DMS53 (cell line): ENCODE results near the gene SMAD5.

Source experiments
- DNase-seq: peaks from one replicate; lab custom pipeline; 2025; lab: John Stamatoyannopoulos, UW

SMAD5 gene

GRCh38 chr5:136132557-136133221, at the start of gene SMAD5:
SMAD5 (plus strand) TSS chr5:136132845; CDS start chr5:136153761, 20,916 bp downstream.
- DNase-seq: peak; percentile 98

DNA sequence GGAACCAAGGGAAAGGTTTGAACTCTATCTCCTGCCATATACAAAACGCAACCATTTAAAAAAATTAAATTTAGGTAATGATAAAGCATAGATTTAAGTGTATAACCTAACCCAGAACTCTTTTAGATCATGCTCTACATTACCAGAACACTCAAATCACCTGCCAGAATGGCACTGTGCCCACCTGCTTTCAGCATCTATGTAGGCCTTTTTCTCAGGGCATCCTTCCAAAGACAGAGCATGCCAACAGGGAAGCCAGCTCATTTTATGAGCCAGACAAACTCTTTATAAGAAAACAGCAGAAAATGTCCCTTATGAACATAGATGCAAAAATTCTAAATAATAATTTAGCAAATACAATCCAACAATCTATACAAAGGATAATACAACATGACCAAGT, 47.9 kb upstream of the SMAD5 start:
- DNase-seq: no peak

DNA sequence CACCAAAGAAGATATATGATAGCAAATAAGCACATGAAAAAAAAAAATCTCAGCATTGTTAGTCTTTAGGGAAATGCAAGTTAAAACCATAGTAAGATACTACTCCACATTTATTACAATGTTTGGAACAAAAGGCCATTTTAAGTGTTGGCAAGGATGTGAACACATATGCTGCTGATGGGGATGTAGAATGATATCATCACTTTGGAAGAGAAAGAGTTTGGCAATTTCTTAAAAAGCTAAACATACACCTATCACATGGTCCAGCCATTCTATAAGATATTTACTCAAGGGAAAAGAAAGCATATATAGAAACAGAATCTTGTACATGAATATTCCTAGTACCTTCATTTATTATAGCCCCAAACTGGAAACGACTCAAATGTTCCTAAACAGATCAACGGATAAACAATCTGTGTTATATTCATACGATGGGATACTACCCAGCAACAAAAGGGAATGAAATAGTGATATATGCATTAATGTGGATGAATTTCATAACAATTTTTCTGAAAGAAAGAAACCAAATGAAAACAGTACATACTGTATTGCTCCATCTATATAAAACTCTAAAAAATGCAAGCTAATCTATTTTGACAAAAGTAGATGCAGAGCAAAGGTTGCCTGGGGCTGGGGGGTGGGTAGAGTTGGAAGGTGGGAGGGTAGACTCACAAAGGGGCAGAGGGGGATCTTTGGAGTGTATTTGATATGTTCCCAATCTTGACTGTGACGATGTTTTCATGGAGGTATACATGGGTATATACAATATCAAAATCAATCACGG, 45.7 kb upstream of the SMAD5 start:
- DNase-seq: no peak

DNA sequence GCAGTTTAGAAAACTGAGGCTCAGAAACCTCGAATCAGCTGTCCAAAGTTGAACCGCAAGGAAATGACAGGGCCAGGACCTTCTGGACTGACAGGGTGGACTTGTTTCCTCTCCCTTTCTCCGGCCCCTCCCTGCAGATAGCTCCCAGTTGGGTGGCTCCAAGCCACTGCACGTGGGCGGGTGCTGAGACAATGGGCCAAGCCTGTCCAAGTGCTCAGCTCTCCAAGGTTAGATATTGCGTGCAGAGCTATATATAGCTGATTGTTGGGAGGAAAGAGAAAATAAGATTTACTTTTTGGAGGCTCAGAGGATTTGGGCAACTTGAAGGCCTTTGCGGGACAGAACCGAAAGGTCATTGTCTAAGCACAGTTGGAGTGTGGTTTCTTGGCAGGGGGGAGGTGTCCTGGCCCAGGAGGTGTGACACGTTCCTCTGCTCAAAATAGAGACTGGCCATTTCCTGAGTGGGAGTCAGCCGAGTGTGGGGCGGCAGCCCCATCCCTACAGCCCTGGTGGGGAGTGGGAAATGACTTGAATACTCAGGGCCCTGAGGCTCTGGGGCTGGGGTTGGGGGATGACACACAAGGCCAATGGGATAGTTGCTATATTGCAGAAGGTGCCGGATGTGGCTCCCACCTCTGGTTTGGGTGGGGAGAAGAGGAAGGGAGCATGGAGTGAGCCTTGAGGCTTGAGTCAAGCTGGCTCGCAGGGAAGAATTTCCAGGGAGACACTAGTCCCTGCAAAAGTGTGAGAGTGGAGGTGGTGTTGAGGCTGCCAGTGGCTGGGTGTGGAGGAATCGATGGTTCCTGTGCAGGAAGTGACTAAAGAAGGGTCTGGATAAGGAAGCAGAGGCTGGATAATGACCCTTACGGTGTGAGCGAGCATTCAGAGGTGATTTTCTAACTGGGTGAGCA, 44.4 kb upstream of the SMAD5 start:
- no peak for DNase-seq

DNA sequence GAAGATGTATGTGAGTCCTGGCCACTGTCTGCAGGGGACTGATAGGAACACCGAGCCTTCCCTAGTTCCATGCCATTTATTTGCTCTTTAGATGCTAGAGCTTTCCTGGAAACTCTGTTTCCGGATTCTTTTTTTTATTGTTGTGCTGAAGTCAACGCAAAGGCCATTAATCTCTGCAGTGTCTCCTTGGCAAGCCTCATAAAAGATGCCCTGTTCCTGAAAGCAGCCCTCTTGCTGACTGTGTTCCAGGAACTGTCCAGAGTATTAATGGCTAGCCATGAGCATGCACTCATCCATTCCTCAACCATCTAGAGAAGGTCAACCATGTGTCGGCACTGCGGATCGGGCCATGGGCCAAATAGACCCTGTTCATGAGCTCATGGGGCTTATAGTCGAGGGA, 42.9 kb upstream of the SMAD5 start:
- DNase-seq: no peak

DNA sequence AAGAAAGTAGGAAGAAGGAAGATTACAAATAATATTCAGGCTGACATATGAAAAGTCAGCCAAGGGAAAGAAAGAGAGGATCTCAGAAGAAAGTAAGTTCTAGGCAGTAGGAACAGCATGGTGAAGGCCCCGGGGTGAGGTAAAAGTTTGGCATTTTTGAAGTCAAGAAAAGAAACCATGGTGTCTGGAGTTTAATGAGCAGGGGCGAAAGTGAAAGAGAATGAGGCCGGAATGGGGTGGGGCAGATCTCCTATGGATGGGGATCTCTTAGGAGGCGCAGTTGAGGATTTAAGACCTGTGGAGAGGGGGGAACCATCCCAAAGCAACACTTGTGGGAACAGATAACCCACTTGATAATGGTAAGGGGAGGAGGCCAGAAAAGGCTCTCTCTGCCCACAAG, 42.3 kb upstream of the SMAD5 start:
- DNase-seq: no peak

GRCh38 chr5:136094189-136094912, 38.3 kb upstream of the SMAD5 start:
- DNase-seq: peak; percentile 83

- DNase-seq: peak; percentile 96
Measured at GRCh38 chr5:136094913-136095641, 37.6 kb upstream of the SMAD5 start.

DNA sequence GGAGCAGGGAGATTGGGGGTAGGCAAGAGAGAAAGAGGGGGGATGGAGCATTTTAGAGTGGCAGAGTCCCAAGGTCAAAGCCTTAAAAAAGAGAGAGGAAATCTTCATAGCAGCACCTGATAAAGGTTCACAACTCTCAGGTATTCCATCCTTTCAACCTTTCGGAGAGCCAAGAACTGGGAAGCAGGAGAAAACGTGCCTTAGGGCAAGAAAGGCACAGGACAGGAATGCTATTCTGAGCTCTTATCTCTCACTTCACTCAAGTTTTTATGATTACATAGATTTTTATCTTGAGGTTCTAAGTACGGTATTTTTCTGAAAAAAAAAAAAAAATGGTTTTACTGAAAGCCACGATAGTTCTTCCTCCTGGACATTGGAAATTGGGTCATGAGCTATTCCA, 34.5 kb upstream of the SMAD5 start:
- no peak for DNase-seq

DNA sequence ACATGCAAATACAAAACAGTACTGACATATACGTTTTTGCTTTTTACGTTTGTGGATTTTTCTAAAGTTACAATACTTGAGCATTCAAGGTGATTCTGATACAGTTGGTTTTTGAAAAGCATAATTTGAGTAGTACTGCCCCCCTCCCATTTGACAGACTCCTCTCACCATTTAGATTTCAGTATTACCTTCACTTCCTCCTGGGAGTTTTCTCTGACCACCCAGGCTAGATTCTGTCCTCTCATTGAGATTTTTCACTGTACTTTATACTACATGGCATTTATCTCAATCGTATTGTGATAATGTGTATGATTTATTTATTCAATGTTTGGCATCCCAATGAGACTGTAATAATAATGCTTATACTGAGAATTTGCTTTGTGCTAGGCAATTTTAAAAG, 32.8 kb upstream of the SMAD5 start:
- DNase-seq: no peak

DNA sequence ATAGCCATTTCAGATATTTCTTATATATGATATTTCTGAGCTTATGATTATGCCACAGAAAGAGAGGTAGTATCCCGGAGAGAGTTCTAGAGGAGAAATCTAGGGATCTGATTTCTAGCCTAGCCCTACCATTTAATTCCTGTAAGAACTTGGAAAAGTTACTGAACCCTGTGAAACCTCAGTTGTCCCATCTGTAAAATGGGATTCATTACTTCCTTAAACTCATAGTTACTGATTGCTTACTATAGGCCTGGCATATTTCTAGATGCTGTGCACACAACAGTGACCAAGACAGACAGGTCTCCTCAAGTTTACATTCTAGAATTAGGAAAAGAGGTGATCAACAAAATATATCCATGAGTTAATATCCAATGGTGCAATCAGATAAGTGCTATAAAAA, 30.8 kb upstream of the SMAD5 start:
- no peak for DNase-seq

GRCh38 chr5:136103118-136103517, 29.5 kb upstream of the SMAD5 start:
- DNase-seq: no peak

DNA sequence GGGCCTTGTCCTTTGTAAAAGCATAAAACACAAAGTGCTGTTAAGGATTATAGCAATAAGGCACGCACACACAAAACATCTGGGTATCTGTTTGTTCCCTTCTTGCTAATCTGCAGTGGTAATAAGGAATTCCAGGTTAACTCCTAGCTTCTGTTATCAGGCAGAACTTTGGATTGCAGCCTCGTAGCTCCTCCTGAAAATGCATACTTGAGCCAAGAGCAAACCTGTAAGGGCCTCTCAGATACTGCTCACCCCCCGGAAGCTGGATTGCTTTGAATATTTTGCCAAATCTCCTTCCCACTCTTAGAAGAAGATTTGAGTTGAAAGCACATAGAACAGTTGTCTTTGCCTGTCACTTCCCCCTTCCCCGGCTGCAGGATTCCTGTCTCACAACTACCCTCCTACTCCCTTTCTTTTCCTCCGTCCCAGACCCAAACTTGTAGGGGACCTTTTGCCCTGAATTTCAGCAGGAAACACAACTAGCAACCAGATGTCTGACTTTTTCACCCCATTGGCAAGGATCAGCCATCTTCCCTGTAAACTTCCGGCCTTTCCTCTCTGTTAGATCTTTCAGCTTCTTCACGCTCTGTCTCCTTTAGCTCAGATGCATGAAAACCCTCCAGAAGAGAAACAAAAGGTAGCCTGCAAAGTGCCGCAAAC, 28.2 kb upstream of the SMAD5 start:
- DNase-seq: no peak

GRCh38 chr5:136106351-136107031, 26.2 kb upstream of the SMAD5 start:
- DNase-seq: no peak

GRCh38 chr5:136108180-136108611, 24.4 kb upstream of the SMAD5 start:
- no peak for DNase-seq

GRCh38 chr5:136108766-136109165, 23.9 kb upstream of the SMAD5 start:
- no peak for DNase-seq

DNA sequence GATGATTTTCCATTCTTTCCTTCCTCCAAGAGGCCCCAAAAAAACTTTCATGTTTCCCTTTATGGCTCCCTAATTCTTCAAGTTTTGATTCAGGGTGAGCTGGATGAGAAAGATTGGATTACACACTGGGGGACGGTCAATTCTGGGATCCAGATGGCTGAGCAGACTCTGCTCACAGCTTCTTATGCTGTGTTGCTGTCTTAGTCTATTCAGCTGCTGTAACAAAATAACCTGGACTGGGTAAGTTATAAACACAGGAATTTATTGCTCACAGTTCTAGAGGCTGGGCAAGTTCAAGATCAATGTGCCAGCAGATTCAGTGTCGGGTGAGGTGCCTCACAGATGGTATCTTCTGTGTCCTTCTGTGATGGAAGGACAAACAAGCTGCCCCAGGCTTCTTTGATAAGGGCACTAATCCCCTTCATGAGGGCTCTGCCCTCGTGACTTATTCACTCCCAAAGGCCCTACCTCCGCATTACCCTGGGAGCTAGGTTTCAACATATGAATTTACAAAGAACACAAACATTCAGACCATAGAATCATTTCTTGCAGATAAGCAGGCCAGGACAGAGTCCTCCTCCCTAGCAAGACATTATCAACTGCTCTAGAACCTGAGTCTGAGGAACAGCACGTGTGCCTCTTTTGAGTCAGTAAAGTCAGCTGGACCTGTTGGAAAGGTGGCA, 23.1 kb upstream of the SMAD5 start:
- no peak for DNase-seq

- peak; percentile 10 for DNase-seq
Measured at GRCh38 chr5:136113606-136114005, 19.0 kb upstream of the SMAD5 start.

DNA sequence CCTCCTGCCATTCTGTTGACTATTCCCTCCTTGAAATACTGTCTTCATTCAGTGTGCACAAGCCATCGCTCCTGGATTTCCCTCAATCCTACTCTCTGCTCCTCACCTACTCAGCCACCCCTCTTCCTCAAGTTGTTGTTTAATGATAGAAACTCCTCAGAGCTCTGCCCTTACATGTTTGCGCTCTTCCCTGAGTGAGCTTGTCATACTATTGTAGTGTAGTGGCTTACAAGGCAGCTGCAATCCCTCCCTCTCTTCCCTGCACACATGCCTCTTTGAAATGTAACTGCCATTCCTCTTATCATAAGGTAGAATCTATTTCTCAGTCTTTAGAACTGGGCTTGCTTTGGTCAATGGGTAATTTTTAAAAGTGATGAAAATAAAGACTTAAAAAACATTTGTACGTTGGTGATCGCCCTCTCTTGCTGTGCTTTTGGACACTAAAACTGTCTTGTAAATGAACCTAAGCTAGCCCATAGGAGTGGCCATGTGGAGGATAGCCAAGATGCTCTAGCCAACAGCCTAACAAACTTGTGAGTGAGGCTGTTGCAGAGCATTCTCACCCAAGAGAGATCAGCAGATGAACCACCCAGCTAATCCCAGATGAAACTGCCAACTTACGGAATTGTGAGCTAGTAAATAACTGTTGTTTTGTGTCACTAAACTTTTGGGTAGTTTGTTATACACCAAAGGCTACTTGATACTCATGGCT, 18.1 kb upstream of the SMAD5 start:
- no peak for DNase-seq
